ENCODE measurements around the gene KCTD6.

DNA sequence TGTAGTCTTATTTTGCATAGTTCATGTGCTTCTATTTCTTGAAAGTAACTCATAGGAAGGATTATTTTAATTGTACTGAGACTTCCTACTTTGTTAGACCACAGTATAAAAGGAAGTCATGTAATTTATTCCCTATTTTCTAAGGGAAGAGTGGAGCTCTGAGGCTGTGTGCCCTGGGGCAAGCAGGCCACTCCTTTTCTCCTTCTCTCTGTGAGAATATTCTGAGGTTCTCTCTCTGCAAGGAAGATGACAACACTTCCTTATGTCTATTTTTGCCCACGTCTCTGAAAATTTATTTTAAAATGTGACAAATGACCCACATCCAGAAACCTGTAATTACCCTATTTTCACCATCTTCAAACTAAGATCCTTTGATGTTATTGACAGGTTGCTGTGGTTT, 11.0 kb downstream of the KCTD6 start:
- TF ChIP-seq, protein P1, sequence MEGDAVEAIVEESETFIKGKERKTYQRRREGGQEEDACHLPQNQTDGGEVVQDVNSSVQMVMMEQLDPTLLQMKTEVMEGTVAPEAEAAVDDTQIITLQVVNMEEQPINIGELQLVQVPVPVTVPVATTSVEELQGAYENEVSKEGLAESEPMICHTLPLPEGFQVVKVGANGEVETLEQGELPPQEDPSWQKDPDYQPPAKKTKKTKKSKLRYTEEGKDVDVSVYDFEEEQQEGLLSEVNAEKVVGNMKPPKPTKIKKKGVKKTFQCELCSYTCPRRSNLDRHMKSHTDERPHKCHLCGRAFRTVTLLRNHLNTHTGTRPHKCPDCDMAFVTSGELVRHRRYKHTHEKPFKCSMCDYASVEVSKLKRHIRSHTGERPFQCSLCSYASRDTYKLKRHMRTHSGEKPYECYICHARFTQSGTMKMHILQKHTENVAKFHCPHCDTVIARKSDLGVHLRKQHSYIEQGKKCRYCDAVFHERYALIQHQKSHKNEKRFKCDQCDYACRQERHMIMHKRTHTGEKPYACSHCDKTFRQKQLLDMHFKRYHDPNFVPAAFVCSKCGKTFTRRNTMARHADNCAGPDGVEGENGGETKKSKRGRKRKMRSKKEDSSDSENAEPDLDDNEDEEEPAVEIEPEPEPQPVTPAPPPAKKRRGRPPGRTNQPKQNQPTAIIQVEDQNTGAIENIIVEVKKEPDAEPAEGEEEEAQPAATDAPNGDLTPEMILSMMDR (conservative IDR thresholded peaks at IDR 0.05; ENCODE audit: low read length): no peak
- TF ChIP-seq EZH2phosphoT487 (IDR thresholded peaks at IDR 0.05; ENCODE audit: borderline replicate concordance, low read depth, low read length): no peak
